H1 (cell line): ENCODE data around the gene NCLN. TPM values are rescaled to one million over a fixed set of nuclear protein-coding genes. Genes with fewer than 3 reads are reported as not detected.
A peak's percentile ranks its signal among the peaks of the same experiment; 100 is the strongest.

Experiments used
- CTCF ChIP-seq, 3 experiments: IDR thresholded peaks; 1 replicate in 2 of 3; 2 replicates in 1 of 3; pipeline versions ENCODE4 v1.5.1 to v1.6.1; 2011; ENCODE audit warnings: low read length in 3 of 3, mild to moderate bottlenecking in 3 of 3, inconsistent platforms in 2 of 3, low read depth in 1 of 3, moderate library complexity in 1 of 3; ENCODE audit not compliant: insufficient read depth in 1 of 3; ENCODE audit errors: control extremely low read depth in 1 of 3
- FOSL1 ChIP-seq: IDR thresholded peaks from 2 replicates; pipeline ENCODE4 v1.6.1; 2011; ENCODE audit warnings: mild to moderate bottlenecking, low read depth, low read length, moderate library complexity; ENCODE audit not compliant: insufficient read depth
- KDM4A ChIP-seq: IDR thresholded peaks from one replicate; pipeline ENCODE4 v1.7.1; 2012; ENCODE audit warnings: low read depth, mild to moderate bottlenecking, moderate library complexity, low read length, inconsistent platforms; ENCODE audit not compliant: severe bottlenecking
- USF2 ChIP-seq: IDR thresholded peaks from 2 replicates; pipeline ENCODE4 v1.6.1; 2011; ENCODE audit warnings: low read length, improper control_type of control experiment
- polyA plus RNA-seq, 7 experiments: library from polyadenylated mRNA; depleted of rRNA in 3 of 7; stranded (reverse) in 5 of 7; unstranded in 2 of 7; fragments of >200 nt in 5 of 7; fragments of 200-250 nt in 2 of 7; gene quantifications; 1 replicate in 5 of 7; 2 replicates in 1 of 7; 4 replicates in 1 of 7; pipeline versions ENCODE4 v1.2.1 to v1.2.3, GENCODE V29; 2011 to 2013; ENCODE audit warnings: missing spikeins in 2 of 7, mixed read lengths in 2 of 7
- total RNA-seq: library from RNA; stranded (reverse); fragmentation: NEBNext Ultra II Directional; extraction: Animal tissue kit (Norgen Biotek cat#: 25700); gene quantifications from 2 replicates; pipeline ENCODE4 v1.2.1, GENCODE V29; 2021

The NCLN gene
- total and polyA plus RNA-seq, 2 of the 8 experiments (the other 6 are each of a cell fraction or from before 2014, with no cell fraction given), result 89.2 to 103 TPM

- TF ChIP-seq CTCF (IDR thresholded peaks at IDR 0.05; ENCODE audit: control extremely low read depth in 1 of 3, insufficient read depth in 1 of 3, low read depth in 1 of 3, low read length in 3 of 3), result peak; percentile 45 to 87 (median 82)
- TF ChIP-seq KDM4A, result no peak
- no peak for TF ChIP-seq FOSL1
- TF ChIP-seq USF2, result no peak
Observed at GRCh38 chr19:3250675-3251074, 64.9 kb downstream of the NCLN start (continued).
